Measurements from ENCODE around the gene CKLF.
A peak's percentile ranks its signal among the peaks of the same experiment; 100 is the strongest.
"Not testable (repeated sequence)": the region's sequence is repeated elsewhere in the genome, so short reads cannot be mapped to it uniquely, and the experiment has no call there.

CKLF gene

GRCh38 chr16:66512272-66513110 lies 39.9 kb upstream of the CKLF start:
- H3K4ac ChIP-seq (ENCODE audit: low read depth, low read length): no peak overlapping the region
- H2AK5ac ChIP-seq (ENCODE audit: low read length): no peak overlapping the region
- no peaks in the 10 kb centered on the region for H3K79me2 ChIP-seq (ENCODE audit: control insufficient read depth, insufficient read depth, low read length)
- no peak overlapping the region for H3K4me2 ChIP-seq (ENCODE audit: low read length)
- H2BK15ac ChIP-seq (replicated peaks; ENCODE audit: low read depth): no peak overlapping the region
- H3K79me1 ChIP-seq (ENCODE audit: low read length): no peaks in the 10 kb centered on the region
- H3K4me1 ChIP-seq (ENCODE audit: control insufficient read depth, low read depth, low read length): peaks cover 2% of the 10 kb centered on the region
- H2BK120ac ChIP-seq (ENCODE audit: low read depth, low read length): no peak overlapping the region
- DNase-seq: no peak
- H3K4me3 ChIP-seq (ENCODE audit: low read length): no peak overlapping the region
- H3K56ac ChIP-seq (ENCODE audit: low read length): no peak overlapping the region
- no peaks in the 10 kb centered on the region for H3K36me3 ChIP-seq (ENCODE audit: control insufficient read depth, insufficient read depth, low read length)
- no peak overlapping the region for H2BK5ac ChIP-seq (ENCODE audit: low read length)
- H3K27me3 ChIP-seq (ENCODE audit: insufficient read depth, low read length, poor library complexity): no peaks in the 10 kb centered on the region
- H3K27ac ChIP-seq (ENCODE audit: low read depth, low read length): no peak overlapping the region
- H3K23ac ChIP-seq (ENCODE audit: low read length): no peak overlapping the region
- H3K9ac ChIP-seq (ENCODE audit: low read length): no peak overlapping the region
- H4K5ac ChIP-seq (ENCODE audit: low read length): no peak overlapping the region
- H3K18ac ChIP-seq (ENCODE audit: low read length): no peak overlapping the region
- no CpG with 5 or more reads among the region's 15 CpGs for WGBS (ENCODE audit: extremely low coverage, insufficient coverage, low lambda C conversion rate)
- H4K8ac ChIP-seq (ENCODE audit: low read depth, low read length): no peak overlapping the region

- H2BK120ac ChIP-seq (ENCODE audit: low read depth, low read length): no peak overlapping the region
- no peaks in the 10 kb centered on the region for H3K79me1 ChIP-seq (ENCODE audit: low read length)
- no peak overlapping the region for H2BK15ac ChIP-seq (replicated peaks; ENCODE audit: low read depth)
- H2BK5ac ChIP-seq (ENCODE audit: low read length): no peak overlapping the region
- H3K4ac ChIP-seq (ENCODE audit: low read depth, low read length): no peak overlapping the region
- peaks cover 2% of the 10 kb centered on the region for H3K4me1 ChIP-seq (ENCODE audit: control insufficient read depth, low read depth, low read length)
- no peak overlapping the region for H3K23ac ChIP-seq (ENCODE audit: low read length)
- H4K5ac ChIP-seq (ENCODE audit: low read length): no peak overlapping the region
- no peak overlapping the region for H2AK5ac ChIP-seq (ENCODE audit: low read length)
- no CpG with 5 or more reads among the region's 8 CpGs for WGBS (ENCODE audit: extremely low coverage, insufficient coverage, low lambda C conversion rate)
- peak; percentile 79 for DNase-seq
- H3K56ac ChIP-seq (ENCODE audit: low read length): no peak overlapping the region
- no peak overlapping the region for H3K27ac ChIP-seq (ENCODE audit: low read depth, low read length)
- H3K4me2 ChIP-seq (ENCODE audit: low read length): no peak overlapping the region
- H3K36me3 ChIP-seq (ENCODE audit: control insufficient read depth, insufficient read depth, low read length): no peaks in the 10 kb centered on the region
- H3K4me3 ChIP-seq (ENCODE audit: low read length): no peak overlapping the region
- H3K9ac ChIP-seq (ENCODE audit: low read length): no peak overlapping the region
- no peaks in the 10 kb centered on the region for H3K79me2 ChIP-seq (ENCODE audit: control insufficient read depth, insufficient read depth, low read length)
- H3K18ac ChIP-seq (ENCODE audit: low read length): no peak overlapping the region
- H3K27me3 ChIP-seq (ENCODE audit: insufficient read depth, low read length, poor library complexity): no peaks in the 10 kb centered on the region
- no peak overlapping the region for H4K8ac ChIP-seq (ENCODE audit: low read depth, low read length)
These were observed 39.2 kb upstream of the CKLF start for GRCh38 chr16:66513111-66513723.

- H3K9ac ChIP-seq (ENCODE audit: low read length); H4K5ac ChIP-seq (ENCODE audit: low read length); DNase-seq; H2BK15ac ChIP-seq (replicated peaks; ENCODE audit: low read depth); H3K4me2 ChIP-seq (ENCODE audit: low read length); H3K4me3 ChIP-seq (ENCODE audit: low read length); H3K79me1 ChIP-seq (ENCODE audit: low read length); H4K8ac ChIP-seq (ENCODE audit: low read depth, low read length); H3K27me3 ChIP-seq (ENCODE audit: insufficient read depth, low read length, poor library complexity); H2BK120ac ChIP-seq (ENCODE audit: low read depth, low read length); H3K27ac ChIP-seq (ENCODE audit: low read depth, low read length); H3K4me1 ChIP-seq (ENCODE audit: control insufficient read depth, low read depth, low read length); H2BK5ac ChIP-seq (ENCODE audit: low read length); H3K79me2 ChIP-seq (ENCODE audit: control insufficient read depth, insufficient read depth, low read length); H3K36me3 ChIP-seq (ENCODE audit: control insufficient read depth, insufficient read depth, low read length); H3K4ac ChIP-seq (ENCODE audit: low read depth, low read length); H3K56ac ChIP-seq (ENCODE audit: low read length); H3K18ac ChIP-seq (ENCODE audit: low read length); H2AK5ac ChIP-seq (ENCODE audit: low read length); H3K23ac ChIP-seq (ENCODE audit: low read length): not testable (repeated sequence)
- WGBS (ENCODE audit: extremely low coverage, insufficient coverage, low lambda C conversion rate): no CpG with 5 or more reads among the region's 17 CpGs
These were observed 38.0 kb upstream of the CKLF start for GRCh38 chr16:66514391-66514790.

- not testable (repeated sequence) for H4K5ac ChIP-seq (ENCODE audit: low read length); H3K36me3 ChIP-seq (ENCODE audit: control insufficient read depth, insufficient read depth, low read length); H3K27ac ChIP-seq (ENCODE audit: low read depth, low read length); H4K8ac ChIP-seq (ENCODE audit: low read depth, low read length); H3K4me1 ChIP-seq (ENCODE audit: control insufficient read depth, low read depth, low read length); H3K79me1 ChIP-seq (ENCODE audit: low read length); H3K27me3 ChIP-seq (ENCODE audit: insufficient read depth, low read length, poor library complexity); H3K56ac ChIP-seq (ENCODE audit: low read length); H3K9ac ChIP-seq (ENCODE audit: low read length); H3K23ac ChIP-seq (ENCODE audit: low read length); H3K4ac ChIP-seq (ENCODE audit: low read depth, low read length); H2AK5ac ChIP-seq (ENCODE audit: low read length); H2BK5ac ChIP-seq (ENCODE audit: low read length); H3K4me3 ChIP-seq (ENCODE audit: low read length); H3K18ac ChIP-seq (ENCODE audit: low read length); H2BK15ac ChIP-seq (replicated peaks; ENCODE audit: low read depth); H3K79me2 ChIP-seq (ENCODE audit: control insufficient read depth, insufficient read depth, low read length); H2BK120ac ChIP-seq (ENCODE audit: low read depth, low read length); DNase-seq; H3K4me2 ChIP-seq (ENCODE audit: low read length)
- WGBS (ENCODE audit: extremely low coverage, insufficient coverage, low lambda C conversion rate): no CpG with 5 or more reads among the region's 10 CpGs
These were observed 37.3 kb upstream of the CKLF start for GRCh38 chr16:66514980-66515595.

GRCh38 chr16:66515596-66516508 lies 36.5 kb upstream of the CKLF start:
- H3K79me1 ChIP-seq (ENCODE audit: low read length): no peaks in the 10 kb centered on the region
- no peak overlapping the region for H3K56ac ChIP-seq (ENCODE audit: low read length)
- H3K4me3 ChIP-seq (ENCODE audit: low read length): no peak overlapping the region
- H4K5ac ChIP-seq (ENCODE audit: low read length): no peak overlapping the region
- no peak overlapping the region for H2BK5ac ChIP-seq (ENCODE audit: low read length)
- peaks cover 2% of the 10 kb centered on the region for H3K4me1 ChIP-seq (ENCODE audit: control insufficient read depth, low read depth, low read length)
- no peaks in the 10 kb centered on the region for H3K36me3 ChIP-seq (ENCODE audit: control insufficient read depth, insufficient read depth, low read length)
- H3K18ac ChIP-seq (ENCODE audit: low read length): no peak overlapping the region
- no peak overlapping the region for H3K23ac ChIP-seq (ENCODE audit: low read length)
- H4K8ac ChIP-seq (ENCODE audit: low read depth, low read length): no peak overlapping the region
- H2BK120ac ChIP-seq (ENCODE audit: low read depth, low read length): no peak overlapping the region
- no peak overlapping the region for H2BK15ac ChIP-seq (replicated peaks; ENCODE audit: low read depth)
- no peak overlapping the region for H3K4me2 ChIP-seq (ENCODE audit: low read length)
- H3K27me3 ChIP-seq (ENCODE audit: insufficient read depth, low read length, poor library complexity): no peaks in the 10 kb centered on the region
- H3K4ac ChIP-seq (ENCODE audit: low read depth, low read length): no peak overlapping the region
- no peak overlapping the region for H2AK5ac ChIP-seq (ENCODE audit: low read length)
- H3K79me2 ChIP-seq (ENCODE audit: control insufficient read depth, insufficient read depth, low read length): no peaks in the 10 kb centered on the region
- H3K9ac ChIP-seq (ENCODE audit: low read length): no peak overlapping the region
- DNase-seq: peak; percentile 55
- no CpG with 5 or more reads among the region's 12 CpGs for WGBS (ENCODE audit: extremely low coverage, insufficient coverage, low lambda C conversion rate)
- H3K27ac ChIP-seq (ENCODE audit: low read depth, low read length): no peak overlapping the region

Data from mesendoderm (in vitro differentiated cells).